HG03175 (cell line): Measurements from ENCODE around the gene TBC1D30.

ENCODE experiments used
- ATAC-seq: cut with Tn5 transposase; IDR thresholded peaks from one replicate; pipeline ENCODE4 v1.9.1; 2021; ENCODE audit warnings: mild to moderate bottlenecking, moderate library complexity; ENCODE audit not compliant: unreplicated experiment

Gene TBC1D30

DNA sequence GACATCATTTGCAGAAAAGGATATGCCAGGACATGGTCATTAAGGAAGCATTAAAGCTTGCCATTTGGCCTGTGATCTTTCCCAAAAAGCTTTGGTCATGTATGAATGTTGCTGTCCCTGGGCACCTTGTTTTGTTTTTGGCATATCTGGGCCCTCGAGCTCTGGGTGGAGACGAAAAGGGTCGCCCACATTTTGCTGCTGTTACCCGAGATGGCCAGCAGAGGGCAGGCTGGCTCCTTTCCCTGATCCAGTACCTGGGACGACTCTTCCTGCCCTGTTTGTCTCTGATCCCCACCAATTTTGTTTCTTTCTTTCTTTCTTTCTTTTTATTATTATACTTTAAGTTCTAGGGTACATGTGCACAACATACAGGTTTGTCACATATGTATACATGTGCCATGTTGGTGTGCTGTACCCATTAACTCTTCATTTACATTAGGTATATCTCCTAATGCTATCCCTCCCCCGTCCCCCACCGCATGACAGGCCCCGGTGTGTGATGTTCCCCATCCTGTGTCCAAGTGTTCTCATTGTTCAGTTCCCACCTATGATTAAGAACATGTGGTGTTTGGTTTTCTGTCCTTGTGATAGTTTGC lies 22.2 kb upstream of the TBC1D30 start:
- peak; percentile 68 for ATAC-seq

GRCh38 chr12:64806173-64806572 lies 18.3 kb upstream of the TBC1D30 start:
- no peak for ATAC-seq

DNA sequence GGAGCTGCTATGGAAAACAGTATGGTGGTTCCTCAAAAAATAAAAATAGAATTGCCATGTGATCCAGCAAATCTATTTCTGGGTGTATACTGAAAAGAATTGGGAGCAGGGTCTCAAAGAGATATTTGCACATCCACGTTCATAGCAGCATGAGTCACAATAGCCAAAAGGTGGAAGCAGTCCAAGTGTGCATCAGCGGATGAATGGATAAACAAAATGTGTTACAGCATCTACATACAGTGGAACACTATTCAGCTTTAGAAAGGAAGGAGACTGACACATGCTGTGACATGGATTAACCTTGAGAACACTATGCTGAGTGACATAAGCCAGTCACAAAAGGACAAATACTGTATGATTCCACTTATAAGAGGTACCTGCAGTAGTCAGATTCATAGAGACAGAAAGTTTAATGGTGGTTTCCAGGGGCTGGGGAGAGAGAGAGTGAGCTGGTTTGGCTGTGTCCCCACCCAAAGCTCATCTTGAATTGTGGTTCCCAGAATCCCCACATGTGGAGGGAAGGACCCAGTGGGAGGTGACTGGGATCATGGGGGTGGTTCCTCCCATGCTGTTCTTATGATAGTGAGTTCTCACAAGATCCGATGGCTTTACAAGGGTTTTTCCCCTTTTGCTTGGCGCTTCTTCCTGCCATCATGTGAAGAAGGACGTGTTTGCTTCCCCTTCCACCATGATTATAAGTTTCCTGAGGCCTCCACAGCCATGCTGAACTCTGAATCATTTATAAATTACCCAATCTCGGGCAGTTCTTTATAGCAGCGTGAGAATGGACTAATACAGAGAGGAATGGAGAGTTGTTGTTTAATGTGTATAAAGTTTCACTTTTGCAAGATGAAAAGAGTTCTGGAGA lies 17.6 kb upstream of the TBC1D30 start:
- ATAC-seq, result no peak

DNA sequence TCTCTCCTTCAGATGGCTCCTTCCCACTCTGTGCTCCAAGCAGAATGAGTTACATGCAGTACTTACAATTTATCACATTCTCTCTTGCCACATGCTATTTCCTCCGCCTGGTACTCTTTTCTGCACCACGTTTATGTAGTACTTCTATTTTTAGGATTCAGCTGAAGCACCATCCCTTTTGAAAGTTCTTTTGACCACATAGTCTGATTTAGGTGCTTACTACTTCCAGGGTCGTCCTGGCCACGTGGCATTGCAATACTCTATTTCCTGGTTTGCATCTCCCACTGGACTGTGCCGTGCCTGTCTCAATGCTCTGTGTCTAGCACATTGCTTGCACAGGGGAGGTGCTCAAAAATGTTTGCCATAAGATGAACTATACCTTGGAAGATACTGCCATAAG lies 16.3 kb upstream of the TBC1D30 start:
- ATAC-seq, result no peak

- no peak for ATAC-seq
Observed at GRCh38 chr12:64810831-64811230, 13.6 kb upstream of the TBC1D30 start.

DNA sequence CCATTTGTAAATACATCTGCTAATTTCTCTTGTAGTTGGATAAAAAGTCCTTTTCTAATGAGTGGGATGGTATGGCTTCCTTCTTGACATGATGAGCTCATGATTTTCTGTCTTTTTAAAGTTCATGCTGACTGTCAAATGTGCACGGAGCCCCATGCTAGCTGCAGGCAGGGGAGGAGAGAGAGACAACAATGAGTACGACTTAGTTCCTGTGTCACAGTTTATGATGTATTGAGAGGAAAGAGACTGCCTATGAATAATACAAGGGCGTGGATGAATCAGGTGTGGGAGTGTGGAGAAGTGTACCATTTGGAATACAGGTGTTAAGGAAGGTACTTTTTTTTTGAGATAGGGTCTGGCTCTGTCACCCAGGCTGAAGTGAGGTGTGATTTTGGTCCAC lies 10.7 kb upstream of the TBC1D30 start:
- ATAC-seq, result no peak

GRCh38 chr12:64814432-64814831 lies 10.0 kb upstream of the TBC1D30 start:
- ATAC-seq, result no peak

- ATAC-seq, result no peak
Observed at GRCh38 chr12:64819816-64820402, 4.5 kb upstream of the TBC1D30 start.

DNA sequence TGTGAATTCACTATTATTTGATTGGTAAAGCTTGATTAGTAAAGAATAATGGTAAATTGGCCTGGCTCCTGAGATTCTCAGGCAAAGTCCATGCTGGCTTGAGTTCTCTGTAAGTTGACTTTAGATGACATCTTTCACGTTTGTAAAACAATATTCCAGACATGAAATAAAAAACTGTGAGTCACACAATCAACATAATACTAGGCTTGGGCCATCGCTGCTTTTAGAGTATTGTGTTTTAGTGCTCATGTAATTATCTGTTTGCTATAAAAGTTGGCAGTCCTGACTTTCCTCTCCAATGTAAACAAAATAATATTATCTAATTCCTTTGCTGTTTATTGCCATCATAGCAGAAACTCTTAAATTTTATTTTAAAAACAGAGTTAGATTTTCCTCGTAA lies 3.9 kb upstream of the TBC1D30 start:
- ATAC-seq, result no peak

DNA sequence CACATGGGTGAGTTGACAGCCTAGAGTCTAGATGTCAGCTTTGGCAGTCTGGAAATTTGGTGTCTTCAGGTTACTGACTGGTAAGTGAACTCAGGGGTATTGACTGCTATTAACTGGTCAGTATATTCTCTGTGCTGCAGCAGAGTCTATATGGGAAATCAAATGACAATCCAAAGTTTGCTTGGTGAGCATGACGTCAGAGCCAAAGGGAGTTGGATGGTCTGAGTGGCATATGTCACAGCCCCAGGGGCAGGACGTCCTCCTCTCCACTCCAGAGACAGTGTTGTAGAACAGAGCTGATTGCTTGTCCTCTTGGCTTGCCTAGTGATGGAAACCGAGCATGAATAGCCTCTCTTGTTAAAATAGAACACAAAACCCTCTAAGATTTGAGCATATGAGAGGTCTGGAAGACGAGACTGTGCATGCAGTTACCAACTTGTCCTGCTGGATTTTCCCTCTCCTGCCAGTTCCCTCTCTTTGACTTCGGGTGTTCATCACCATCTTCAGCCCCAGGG lies 3.3 kb upstream of the TBC1D30 start:
- ATAC-seq, result no peak

DNA sequence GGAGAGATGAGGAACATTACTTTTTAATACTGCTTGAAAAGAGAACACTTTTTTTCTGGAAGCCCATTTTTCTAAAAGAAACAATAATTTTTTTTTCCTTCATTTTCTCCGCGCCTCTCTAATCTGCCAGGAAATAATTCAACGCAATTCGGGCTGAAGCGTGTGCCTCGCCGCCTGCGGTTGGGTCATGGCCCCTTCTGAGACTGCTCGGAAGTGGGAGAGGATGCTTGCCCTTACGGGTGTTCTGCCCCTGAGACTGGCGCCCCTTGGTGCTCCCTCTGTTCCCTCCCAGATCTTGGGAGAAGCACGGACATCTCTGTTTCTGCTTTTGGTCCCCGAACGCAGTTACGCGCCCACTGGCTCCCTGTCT lies 332 bp upstream of the TBC1D30 start:
- ATAC-seq, result no peak

DNA sequence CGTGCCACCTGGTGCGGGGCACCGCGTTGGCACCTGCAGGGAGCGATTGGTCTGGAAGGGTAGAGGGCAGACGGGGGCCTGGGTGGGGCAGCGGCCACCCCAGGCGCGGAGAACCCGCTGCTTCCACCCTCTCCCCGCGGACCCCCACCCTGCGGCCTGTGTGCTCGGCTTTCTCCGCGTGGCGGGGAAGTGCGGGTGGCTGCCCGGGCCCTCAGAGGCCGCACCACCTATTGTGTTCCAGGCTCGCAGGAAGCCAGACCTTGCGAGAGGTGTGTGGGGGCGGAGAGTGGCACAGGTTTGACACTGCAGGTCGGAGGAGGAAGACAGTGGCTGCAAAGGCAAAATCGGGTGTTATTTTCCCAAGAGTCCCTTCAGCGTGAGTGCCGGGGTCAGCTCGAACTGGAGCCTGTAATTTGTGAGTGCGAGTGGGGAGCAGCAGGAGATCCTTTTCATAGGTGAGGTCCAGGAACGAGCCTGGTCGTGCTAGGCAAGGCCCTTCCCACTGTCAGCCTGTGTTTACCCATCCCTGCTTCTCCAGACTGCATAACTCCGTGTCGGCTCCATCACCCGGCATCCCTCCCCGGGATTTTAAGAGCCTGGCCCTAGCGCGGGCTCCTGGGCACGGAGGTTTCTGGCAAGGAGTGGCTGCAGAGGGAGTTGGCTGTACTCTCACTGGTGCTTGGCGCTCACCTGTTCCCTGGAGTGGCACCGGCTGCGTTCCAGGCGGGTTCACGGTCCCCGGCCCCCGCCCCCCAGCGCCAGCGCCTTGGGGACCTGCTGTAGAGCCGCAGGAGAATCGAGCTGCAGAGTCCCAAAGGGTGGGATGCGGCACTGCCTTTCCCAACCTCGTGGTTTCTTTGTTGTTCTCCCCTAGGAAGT lies 935 bp downstream of the TBC1D30 start:
- no peak for ATAC-seq

DNA sequence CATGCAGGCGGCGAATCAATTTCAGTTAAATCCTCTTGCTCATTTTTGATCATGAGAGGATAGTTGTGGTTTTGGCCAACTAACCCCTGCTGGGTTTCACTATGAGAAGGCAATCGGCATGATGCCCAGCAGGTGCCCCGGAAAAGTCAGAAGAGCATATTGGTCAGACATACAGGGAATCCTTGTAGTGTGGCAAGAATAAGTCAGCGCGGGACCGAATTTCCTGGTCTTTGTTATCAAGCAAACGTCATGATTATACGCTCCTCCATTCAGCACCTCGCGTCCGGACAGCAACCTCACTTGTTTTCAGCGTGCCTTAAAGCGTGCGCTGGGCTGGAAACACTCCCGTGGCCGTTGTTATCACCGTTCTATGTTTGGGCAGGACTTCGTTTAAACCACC lies 1.8 kb downstream of the TBC1D30 start:
- no peak for ATAC-seq

GRCh38 chr12:64828713-64829112 lies 4.3 kb downstream of the TBC1D30 start:
- no peak for ATAC-seq

GRCh38 chr12:64833928-64834327 lies 9.5 kb downstream of the TBC1D30 start:
- no peak for ATAC-seq

DNA sequence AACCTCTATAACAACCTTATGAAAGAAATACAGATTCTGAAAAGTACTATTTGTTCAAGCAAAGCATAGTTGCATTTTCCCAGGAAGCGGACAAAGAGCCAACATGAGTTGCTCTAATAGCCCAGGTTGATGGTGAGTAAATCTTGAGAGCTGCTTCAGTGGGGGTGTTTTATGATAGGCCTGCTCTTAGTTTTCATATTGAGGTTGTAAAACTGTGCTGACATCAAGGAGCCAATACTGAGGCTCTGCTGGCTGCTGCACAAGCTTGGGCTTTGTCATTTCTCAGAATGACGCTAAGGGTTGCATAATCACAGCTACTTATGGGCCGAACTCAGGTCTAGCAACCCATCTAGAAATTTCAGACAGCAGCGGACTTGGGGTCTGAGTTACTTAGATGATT lies 11.5 kb downstream of the TBC1D30 start:
- ATAC-seq, result no peak

DNA sequence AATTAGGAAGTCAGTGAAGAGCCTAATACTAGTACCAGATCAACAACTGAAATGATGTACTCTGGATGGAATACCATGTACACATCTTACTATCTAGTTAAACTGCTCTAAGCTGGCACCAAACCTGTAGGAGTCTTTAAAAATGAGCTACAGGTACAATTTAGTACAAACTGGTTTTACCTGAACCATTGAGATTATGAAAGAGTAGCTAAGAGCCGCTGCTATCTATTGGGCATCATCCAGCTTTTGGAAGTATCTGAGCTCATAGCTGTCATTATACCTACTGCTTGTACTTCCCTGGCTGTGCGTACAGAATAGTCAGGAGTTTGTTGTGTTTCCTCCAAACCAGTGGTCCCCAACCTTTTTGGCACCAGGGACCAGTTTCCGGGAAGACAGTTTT lies 12.4 kb downstream of the TBC1D30 start:
- ATAC-seq, result no peak

DNA sequence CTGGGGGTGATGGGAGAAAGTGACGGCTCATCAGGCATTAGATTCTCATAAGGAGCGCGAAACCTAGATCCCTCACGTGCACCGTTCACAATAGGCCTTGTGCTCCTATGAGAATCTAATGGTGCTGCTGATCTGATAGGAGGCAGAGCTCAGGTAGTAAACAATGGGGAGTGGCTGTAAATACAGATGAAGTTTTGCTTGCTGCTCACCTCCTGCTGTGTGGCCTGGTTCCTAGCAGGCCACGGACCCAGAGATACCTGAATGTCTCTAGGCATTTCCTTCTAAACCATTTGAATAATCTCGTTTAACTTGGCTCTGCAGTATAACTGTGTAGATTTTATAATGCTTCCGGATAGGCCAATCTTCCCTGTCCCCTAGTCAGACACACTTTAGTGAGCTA lies 13.0 kb downstream of the TBC1D30 start:
- ATAC-seq, result no peak

DNA sequence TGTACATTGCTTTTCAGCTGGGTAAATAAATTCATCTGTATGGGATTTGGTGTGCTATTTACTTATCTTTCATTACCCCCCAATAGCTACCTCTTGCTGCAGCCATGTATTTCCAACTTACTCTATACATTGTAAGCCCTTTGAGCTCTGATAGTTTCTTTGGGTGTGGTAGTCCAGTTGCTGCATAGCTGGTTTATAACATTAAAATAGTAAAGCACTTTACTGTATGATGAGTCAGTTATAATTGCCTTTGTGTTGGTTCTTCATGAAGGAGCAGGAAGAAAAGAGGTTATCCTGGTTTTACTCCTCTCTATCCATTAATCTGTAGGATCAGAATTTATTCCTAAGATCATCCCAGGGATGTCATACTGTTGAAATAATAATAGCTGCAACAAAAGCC lies 15.7 kb downstream of the TBC1D30 start:
- no peak for ATAC-seq

DNA sequence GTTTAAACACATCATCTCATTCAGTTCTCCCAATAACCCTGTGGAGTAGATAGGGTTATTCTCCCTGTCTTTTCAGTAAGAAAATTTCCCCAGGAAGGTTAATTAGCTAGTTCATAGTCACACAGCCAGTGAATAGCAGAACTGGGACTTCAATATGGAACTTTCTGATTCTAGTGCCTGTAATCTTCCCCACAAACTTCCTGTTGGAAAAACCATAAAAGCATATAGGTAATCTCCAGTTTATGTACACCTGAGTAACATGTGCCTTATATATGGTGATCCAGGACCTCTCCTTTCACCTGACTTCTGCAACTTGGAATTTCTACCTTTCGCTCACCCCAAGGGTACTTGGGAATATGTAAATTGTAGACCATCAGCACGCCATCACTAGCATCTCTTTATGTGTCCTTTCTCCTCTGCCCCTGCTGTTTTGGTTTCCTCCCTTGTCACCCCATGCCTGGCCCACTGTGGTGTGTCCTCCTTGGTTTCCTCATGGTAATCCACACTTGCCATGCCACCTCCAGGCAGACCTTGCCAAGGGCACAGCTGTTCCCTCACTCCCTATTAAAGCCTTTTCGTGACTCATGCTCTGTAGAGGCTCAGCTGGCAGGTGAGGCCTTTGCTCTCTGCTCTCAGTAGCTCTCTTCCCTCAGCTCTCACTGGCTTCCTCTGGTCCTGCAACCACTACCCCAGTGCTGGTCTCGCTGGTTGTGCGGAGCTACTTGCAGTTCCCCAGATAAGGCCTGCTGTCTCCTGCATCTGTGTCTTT lies 16.7 kb downstream of the TBC1D30 start:
- ATAC-seq, result no peak
